ENCODE data around the gene TBC1D10A. TPM values are rescaled to one million over a fixed set of nuclear protein-coding genes. Genes with fewer than 3 reads are reported as not detected.

Gene TBC1D10A
- total RNA-seq, 4 donors from 2014 or later, result 38.3 to 49.2 (median 43.0) TPM

DNA sequence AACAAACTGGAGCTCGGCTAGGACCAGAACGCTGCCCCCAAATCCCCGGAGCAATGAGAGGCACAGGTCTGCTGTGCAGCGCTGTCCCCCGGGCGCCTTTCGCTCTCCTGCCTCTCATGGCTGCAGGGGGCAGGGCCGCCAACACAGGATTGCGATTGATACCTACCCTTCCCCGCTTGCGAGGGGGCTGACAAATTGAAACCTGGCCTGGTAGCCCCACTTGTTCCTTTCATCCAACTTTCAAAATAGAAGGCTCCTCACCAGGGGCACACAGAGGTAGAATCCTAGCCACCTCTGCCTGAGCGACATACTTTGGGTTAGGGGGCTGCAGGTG is 36.8 kb downstream of the TBC1D10A start:
- no peaks in the 10 kb centered on the region for H3K9me3 ChIP-seq
- H3K36me3 ChIP-seq, result peaks cover 49% of the 10 kb centered on the region
- peaks cover 65% of the 10 kb centered on the region for H3K4me1 ChIP-seq
- peak overlapping the region; percentile 88 for H3K4me3 ChIP-seq
- TF ChIP-seq, protein P1, sequence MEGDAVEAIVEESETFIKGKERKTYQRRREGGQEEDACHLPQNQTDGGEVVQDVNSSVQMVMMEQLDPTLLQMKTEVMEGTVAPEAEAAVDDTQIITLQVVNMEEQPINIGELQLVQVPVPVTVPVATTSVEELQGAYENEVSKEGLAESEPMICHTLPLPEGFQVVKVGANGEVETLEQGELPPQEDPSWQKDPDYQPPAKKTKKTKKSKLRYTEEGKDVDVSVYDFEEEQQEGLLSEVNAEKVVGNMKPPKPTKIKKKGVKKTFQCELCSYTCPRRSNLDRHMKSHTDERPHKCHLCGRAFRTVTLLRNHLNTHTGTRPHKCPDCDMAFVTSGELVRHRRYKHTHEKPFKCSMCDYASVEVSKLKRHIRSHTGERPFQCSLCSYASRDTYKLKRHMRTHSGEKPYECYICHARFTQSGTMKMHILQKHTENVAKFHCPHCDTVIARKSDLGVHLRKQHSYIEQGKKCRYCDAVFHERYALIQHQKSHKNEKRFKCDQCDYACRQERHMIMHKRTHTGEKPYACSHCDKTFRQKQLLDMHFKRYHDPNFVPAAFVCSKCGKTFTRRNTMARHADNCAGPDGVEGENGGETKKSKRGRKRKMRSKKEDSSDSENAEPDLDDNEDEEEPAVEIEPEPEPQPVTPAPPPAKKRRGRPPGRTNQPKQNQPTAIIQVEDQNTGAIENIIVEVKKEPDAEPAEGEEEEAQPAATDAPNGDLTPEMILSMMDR (IDR thresholded peaks at IDR 0.05), result no peak
- TF ChIP-seq POLR2AphosphoS5 (IDR thresholded peaks at IDR 0.05), result no peak
- no peak for TF ChIP-seq POLR2A (IDR thresholded peaks at IDR 0.05)
- TF ChIP-seq EP300 (IDR thresholded peaks at IDR 0.05), result no peak
- peak overlapping the region; percentile 92 for H3K27ac ChIP-seq
- H3K27me3 ChIP-seq, result no peaks in the 10 kb centered on the region
- 13% methylated on average over 5 of the region's 12 CpGs for WGBS
- DNase-seq (ENCODE audit: low spot score in 2 of 2), result no peak

DNA sequence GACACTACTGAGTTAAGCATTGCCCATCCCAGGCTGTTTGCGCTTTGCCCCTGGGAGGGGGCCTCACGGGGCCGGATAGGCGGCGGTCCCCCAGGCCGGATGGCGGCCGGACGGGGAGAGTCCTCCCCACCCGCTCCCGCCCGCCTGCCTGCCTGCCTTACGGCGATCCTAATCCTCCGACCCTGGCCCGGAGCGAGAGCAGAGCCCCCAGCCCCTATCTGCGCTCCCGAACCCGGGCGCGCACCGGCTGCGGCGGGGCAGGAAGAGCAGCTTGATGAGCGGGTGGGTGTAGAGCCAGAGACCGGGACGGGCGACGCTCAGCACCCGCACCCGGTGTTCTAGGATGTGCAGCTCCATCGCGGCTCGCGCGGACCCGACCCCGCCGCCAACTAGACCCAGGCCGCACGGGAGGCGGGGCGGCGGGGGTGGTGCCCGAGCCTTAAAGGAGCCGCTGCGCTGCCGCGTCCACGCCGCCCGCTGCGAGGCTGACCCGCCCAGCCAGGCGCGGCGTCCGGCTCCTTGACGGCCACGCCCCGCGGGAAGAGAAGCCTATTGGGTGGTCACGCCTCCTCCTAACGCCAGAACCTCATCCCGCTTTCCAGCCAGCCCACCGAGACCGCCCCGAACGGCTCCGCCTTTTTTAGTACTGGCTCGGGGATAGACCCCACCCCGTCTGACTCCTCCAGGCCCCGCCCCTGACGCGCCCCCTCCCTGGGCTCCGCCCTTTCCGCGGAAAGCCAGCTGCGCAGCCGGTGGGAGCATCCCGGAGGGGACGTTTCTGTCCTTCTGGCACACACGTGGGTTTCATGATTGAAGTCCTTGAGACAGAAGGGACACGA is 37.4 kb downstream of the TBC1D10A start, which contains the start of gene CASTOR1:
Gene CASTOR1 (minus strand): TSS at position 365 of the 839 bp plus-strand sequence. CDS start 8 bp downstream, at position 357.
- no peaks in the 10 kb centered on the region for H3K27me3 ChIP-seq
- peak within 1 kb of the TSS; percentile 88 for H3K4me3 ChIP-seq
- H3K4me1 ChIP-seq, result peaks cover 61% of the 10 kb centered on the region
- WGBS, result 2% methylated on average over 34 of the region's 85 CpGs
- peak within 1 kb of the TSS; percentile 92 for H3K27ac ChIP-seq
- peaks cover 49% of the 10 kb centered on the region for H3K36me3 ChIP-seq
- DNase-seq (ENCODE audit: low spot score in 2 of 2), result peak; percentile 99
- no peaks in the 10 kb centered on the region for H3K9me3 ChIP-seq
- no peak for TF ChIP-seq EP300 (IDR thresholded peaks at IDR 0.05)
- TF ChIP-seq POLR2AphosphoS5 (IDR thresholded peaks at IDR 0.05), result peak in 1 of 3 donors; percentile 46
- TF ChIP-seq POLR2A (IDR thresholded peaks at IDR 0.05), result peak in 1 of 2 donors; percentile 62
- TF ChIP-seq, protein P1 (IDR thresholded peaks at IDR 0.05), result no peak

DNA sequence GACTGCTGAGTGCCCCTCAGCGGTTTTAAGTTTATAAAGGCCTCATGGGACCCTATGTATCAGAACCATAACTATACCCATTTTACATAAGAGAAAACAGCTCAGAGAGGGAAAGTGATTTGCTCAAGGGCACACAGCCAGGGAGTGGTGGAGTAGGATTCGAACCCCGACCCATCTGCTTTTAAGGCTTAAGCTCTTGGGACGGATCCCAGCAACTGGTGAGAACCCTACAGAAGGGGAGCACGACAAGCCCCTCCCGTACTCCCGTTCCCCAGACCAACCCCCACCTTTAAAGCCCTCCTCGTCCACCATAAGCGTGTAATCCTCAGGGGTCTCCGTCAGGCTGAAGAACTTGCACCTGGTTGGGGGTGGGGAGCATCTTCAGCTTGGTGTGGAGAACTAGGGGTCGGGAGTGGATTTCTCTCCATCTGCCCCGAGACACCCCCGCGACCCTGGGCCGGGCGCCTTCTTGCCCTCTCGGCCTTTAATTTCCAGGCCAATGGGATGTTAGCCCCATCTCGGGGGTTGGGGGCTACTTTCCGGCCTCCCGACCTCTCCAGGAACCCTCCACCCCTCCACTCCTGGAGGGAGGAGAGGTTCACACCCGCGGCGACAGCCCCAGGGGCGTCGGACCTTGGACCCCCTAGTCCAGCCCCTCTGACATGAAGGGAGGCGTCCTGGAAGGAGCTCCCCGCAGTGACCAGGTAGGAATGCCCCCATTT is 38.2 kb downstream of the TBC1D10A start:
- Histone ChIP-seq H3K4me3 (peak overlapping the region; percentile 88), H3K4me1 (peaks cover 53% of the 10 kb centered on the region), H3K27ac (peak overlapping the region; percentile 92), H3K36me3 (peaks cover 49% of the 10 kb centered on the region), H3K9me3 (no peaks in the 10 kb centered on the region), H3K27me3 (no peaks in the 10 kb centered on the region)
- 11% methylated on average over 24 of the region's 27 CpGs for WGBS
- no peak for DNase-seq (ENCODE audit: low spot score in 2 of 2)
- TF ChIP-seq POLR2A (IDR thresholded peaks at IDR 0.05) (no peak), POLR2AphosphoS5 (IDR thresholded peaks at IDR 0.05) (no peak), EP300 (IDR thresholded peaks at IDR 0.05) (no peak)
- TF ChIP-seq, protein P1 (IDR thresholded peaks at IDR 0.05), result no peak

DNA sequence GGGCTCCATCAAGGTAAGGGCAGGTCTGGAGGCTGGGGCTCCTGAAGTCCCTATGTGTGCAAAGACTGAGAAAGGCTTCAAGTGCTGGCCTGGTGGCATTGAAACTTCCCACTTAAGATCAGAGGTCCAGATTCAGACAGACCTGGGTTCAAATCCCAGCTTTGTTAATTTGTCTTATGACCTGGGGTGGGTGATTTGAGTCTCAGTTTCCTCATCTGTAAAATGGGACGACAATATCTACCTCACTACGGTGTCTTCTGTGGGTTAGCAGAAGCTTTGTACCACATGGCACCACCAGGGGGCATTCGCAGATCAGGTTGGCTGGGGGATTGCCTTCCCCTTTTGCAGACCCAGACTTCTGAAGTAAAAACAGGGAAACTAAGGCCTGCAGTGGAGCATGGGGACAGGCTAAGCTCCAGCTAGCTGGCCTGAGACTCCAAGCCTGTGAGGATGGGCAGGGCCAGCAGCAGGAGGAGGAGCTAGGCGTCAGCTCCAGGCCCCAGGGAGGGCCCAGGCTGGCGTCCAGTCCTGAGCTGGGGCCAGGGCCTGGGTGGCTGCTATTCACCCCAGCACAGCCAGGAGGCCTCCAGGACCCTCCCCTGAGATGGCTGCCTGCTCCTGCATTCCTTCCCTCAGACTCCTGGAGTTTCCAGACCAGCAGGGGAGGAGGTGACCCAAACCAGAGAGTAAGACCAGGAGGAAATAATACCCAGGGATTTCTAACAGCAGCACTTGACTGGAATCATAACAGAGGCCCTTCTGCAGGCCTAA is 38.9 kb downstream of the TBC1D10A start:
- 20% methylated on average over 3 of the region's 5 CpGs for WGBS
- peaks cover 43% of the 10 kb centered on the region for H3K36me3 ChIP-seq
- H3K27ac ChIP-seq, result peak overlapping the region; percentile 92
- H3K27me3 ChIP-seq, result no peaks in the 10 kb centered on the region
- H3K4me1 ChIP-seq, result peaks cover 45% of the 10 kb centered on the region
- peak overlapping the region; percentile 88 for H3K4me3 ChIP-seq
- peak; percentile 92 for DNase-seq (ENCODE audit: low spot score in 2 of 2)
- no peak for TF ChIP-seq POLR2A (IDR thresholded peaks at IDR 0.05)
- TF ChIP-seq, protein P1 (IDR thresholded peaks at IDR 0.05), result peak; percentile 69 to 76
- peak in 1 of 3 donors; percentile 7 for TF ChIP-seq POLR2AphosphoS5 (IDR thresholded peaks at IDR 0.05)
- no peaks in the 10 kb centered on the region for H3K9me3 ChIP-seq
